ENCODE data around the gene MORC2.

DNA sequence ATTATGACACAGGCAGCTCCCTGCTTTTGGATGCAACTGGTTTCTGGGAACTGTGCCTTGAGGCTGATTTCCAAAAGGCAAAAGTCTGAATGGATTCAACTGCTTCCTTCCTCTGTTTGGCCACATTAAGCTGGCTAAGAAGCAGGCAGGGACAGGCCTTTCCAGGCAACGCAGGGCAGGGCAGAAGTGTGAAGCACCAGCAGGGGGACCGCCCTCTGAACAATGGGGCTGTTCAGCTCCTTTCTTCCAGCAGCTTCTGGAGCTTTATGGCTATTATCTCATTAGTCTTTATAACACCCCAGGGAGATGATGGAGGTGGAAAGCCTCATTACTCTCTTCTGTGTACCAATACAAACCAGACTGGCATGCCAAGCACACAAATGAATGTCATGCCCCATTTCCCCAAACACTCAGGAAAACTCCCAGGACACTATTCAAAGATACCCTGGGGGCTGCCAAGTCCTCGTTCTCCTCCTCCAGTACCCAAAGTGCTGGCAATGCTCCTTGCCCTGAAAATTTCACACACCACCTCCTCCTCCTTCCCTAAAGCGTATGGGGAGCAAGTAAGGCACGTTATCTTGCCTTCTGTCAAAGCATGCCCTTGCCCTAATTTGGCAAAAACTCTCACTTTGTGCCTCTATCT lies 21.3 kb downstream of the MORC2 start:
- TF ChIP-seq, protein P1, sequence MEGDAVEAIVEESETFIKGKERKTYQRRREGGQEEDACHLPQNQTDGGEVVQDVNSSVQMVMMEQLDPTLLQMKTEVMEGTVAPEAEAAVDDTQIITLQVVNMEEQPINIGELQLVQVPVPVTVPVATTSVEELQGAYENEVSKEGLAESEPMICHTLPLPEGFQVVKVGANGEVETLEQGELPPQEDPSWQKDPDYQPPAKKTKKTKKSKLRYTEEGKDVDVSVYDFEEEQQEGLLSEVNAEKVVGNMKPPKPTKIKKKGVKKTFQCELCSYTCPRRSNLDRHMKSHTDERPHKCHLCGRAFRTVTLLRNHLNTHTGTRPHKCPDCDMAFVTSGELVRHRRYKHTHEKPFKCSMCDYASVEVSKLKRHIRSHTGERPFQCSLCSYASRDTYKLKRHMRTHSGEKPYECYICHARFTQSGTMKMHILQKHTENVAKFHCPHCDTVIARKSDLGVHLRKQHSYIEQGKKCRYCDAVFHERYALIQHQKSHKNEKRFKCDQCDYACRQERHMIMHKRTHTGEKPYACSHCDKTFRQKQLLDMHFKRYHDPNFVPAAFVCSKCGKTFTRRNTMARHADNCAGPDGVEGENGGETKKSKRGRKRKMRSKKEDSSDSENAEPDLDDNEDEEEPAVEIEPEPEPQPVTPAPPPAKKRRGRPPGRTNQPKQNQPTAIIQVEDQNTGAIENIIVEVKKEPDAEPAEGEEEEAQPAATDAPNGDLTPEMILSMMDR (IDR thresholded peaks at IDR 0.05), result peak in 1 of 3 donors; percentile 16
- no peak for TF ChIP-seq POLR2A (IDR thresholded peaks at IDR 0.05)

All from breast epithelium (tissue), 3 donors.